ENCODE results near the gene ARL8B. TPM values are rescaled to one million over a fixed set of nuclear protein-coding genes. Genes with fewer than 3 reads are reported as not detected.

Gene ARL8B
- total and polyA plus RNA-seq, 9 of the 15 experiments (the other 6 are each of a cell fraction or from before 2014, with no cell fraction given) = 28.5 to 99.4 (median 77.2) TPM

- TF ChIP-seq THRB (CRISPR knock-in tag; conservative IDR thresholded peaks at IDR 0.05) (0 out of 2 replicates have a peak, but pooled peaks have one; percentile 41), ATF1 (CRISPR knock-in tag; IDR thresholded peaks at IDR 0.05) (no peak), ATF1 (tag; IDR thresholded peaks at IDR 0.05) (peak; percentile 63), HMGXB4 (CRISPR knock-in tag; IDR thresholded peaks at IDR 0.05) (peak; percentile 13; the same call in 1 of the 2 replicates), EP300 (IDR thresholded peaks at IDR 0.05; ENCODE audit: low read length) (peak; percentile 1; the same call in 1 of the 2 replicates), MAZ (CRISPR knock-in tag; conservative IDR thresholded peaks at IDR 0.05 in 1 of 2, IDR thresholded peaks at IDR 0.05 in 1 of 2) (peak in 1 of 2 experiments; percentile 10; a peak in 3 of 4 replicates), CBX3 (IDR thresholded peaks at IDR 0.05; ENCODE audit: borderline replicate concordance in 1 of 2, low read length in 2 of 2) (peak in 1 of 2 experiments; percentile 27; a peak in 1 of 3 replicates)
Observed at GRCh38 chr3:5188419-5189221, 66.5 kb downstream of the ARL8B start (continued).

Data from K562 (cell line).